HepG2 (cell line): ENCODE measurements around the gene ANKZF1. TPM values are rescaled to one million over a fixed set of nuclear protein-coding genes. Genes with fewer than 3 reads are reported as not detected.

Source experiments
- DNMT1 ChIP-seq: sonication (generic); formaldehyde crosslinking; IDR thresholded peaks from 2 replicates; pipeline ENCODE4 v1.5.1; 2020; ENCODE audit warnings: mild to moderate bottlenecking, missing genetic modification reagents
- ESRRA ChIP-seq: sonication (generic); formaldehyde crosslinking; IDR thresholded peaks from 2 replicates; pipeline ENCODE4 v1.5.1; 2020; ENCODE audit warnings: mild to moderate bottlenecking, low read depth, missing genetic modification reagents
- NFIB ChIP-seq: sonication (generic); formaldehyde crosslinking; IDR thresholded peaks from 2 replicates; pipeline ENCODE4 v1.9.0; 2021; ENCODE audit warnings: missing genetic modification reagents, mild to moderate bottlenecking, borderline replicate concordance
- THAP11 ChIP-seq: IDR thresholded peaks from 2 replicates; pipeline ENCODE4 v1.6.1; 2016; ENCODE audit warnings: missing biosample characterization, missing genetic modification reagents
- ZEB1 ChIP-seq: IDR thresholded peaks from 2 replicates; pipeline ENCODE4 v1.6.1; 2012; ENCODE audit warnings: mild to moderate bottlenecking, low read depth, inconsistent platforms; ENCODE audit not compliant: insufficient replicate concordance
- ZNF30 ChIP-seq: sonication (generic); formaldehyde crosslinking; IDR thresholded peaks from 2 replicates; pipeline ENCODE4 v1.5.0; 2020; ENCODE audit warnings: mild to moderate bottlenecking, missing genetic modification reagents
- ZNF354B ChIP-seq: sonication (generic); formaldehyde crosslinking; IDR thresholded peaks from 2 replicates; pipeline ENCODE4 v1.8.0; 2022; ENCODE audit warnings: mild to moderate bottlenecking, missing genetic modification reagents
- ZNF432 ChIP-seq: sonication (generic); formaldehyde crosslinking; IDR thresholded peaks from 2 replicates; pipeline ENCODE4 v1.5.0; 2020; ENCODE audit warnings: missing genetic modification reagents, mild to moderate bottlenecking, borderline replicate concordance
- ZNF446 ChIP-seq: sonication (generic); formaldehyde crosslinking; IDR thresholded peaks from 2 replicates; pipeline ENCODE4 v1.5.0; 2020; ENCODE audit warnings: mild to moderate bottlenecking, missing genetic modification reagents
- ZNF543 ChIP-seq: sonication (generic); formaldehyde crosslinking; IDR thresholded peaks from 2 replicates; pipeline ENCODE4 v1.4.0; 2020; ENCODE audit warnings: mild to moderate bottlenecking, missing genetic modification reagents
- ZSCAN21 ChIP-seq: sonication (generic); formaldehyde crosslinking; IDR thresholded peaks from 2 replicates; pipeline ENCODE4 v1.8.0; 2022; ENCODE audit warnings: mild to moderate bottlenecking, missing genetic modification reagents, moderate library complexity, borderline replicate concordance
- polyA plus RNA-seq, 8 experiments: library from polyadenylated mRNA; depleted of rRNA in 3 of 8; stranded (reverse) in 7 of 8; unstranded in 1 of 8; fragments of >200 nt; fragmentation: Illumina TruSeq in 4 of 8; extraction: Trizol in 4 of 8; gene quantifications; 2 replicates each; pipeline versions ENCODE4 v1.2.1 to v1.2.3, GENCODE V29; 2011 to 2016; ENCODE audit warnings: low read depth in 4 of 8, missing spikeins in 1 of 8, mixed read lengths in 1 of 8; ENCODE audit not compliant: insufficient read depth in 1 of 8
- total RNA-seq, 5 experiments: library from RNA; depleted of rRNA; stranded (reverse); fragments of >200 nt; fragmentation: Illumina TruSeq; extraction: Trizol; gene quantifications; 2 replicates each; pipeline ENCODE4 v1.2.3, GENCODE V29; 2016; ENCODE audit warnings: low read depth in 1 of 5
- TF ChIP-seq, protein P1 (sequence below): sonication (generic); formaldehyde crosslinking; IDR thresholded peaks from 2 replicates; pipeline ENCODE4 v1.5.0; 2020; ENCODE audit warnings: mild to moderate bottlenecking, missing genetic modification reagents
- TF ChIP-seq, protein P2 (sequence below): sonication (generic); formaldehyde crosslinking; IDR thresholded peaks from 2 replicates; pipeline ENCODE4 v1.4.0; 2020; ENCODE audit warnings: missing genetic modification reagents
- TF ChIP-seq, protein P3 (sequence below): IDR thresholded peaks from 2 replicates; pipeline ENCODE4 v1.6.1; 2016

Gene ANKZF1
- total and polyA plus RNA-seq, 2 of the 13 experiments (the other 11 are each of a cell fraction or from before 2014, with no cell fraction given), result 25.3 to 128 TPM

DNA sequence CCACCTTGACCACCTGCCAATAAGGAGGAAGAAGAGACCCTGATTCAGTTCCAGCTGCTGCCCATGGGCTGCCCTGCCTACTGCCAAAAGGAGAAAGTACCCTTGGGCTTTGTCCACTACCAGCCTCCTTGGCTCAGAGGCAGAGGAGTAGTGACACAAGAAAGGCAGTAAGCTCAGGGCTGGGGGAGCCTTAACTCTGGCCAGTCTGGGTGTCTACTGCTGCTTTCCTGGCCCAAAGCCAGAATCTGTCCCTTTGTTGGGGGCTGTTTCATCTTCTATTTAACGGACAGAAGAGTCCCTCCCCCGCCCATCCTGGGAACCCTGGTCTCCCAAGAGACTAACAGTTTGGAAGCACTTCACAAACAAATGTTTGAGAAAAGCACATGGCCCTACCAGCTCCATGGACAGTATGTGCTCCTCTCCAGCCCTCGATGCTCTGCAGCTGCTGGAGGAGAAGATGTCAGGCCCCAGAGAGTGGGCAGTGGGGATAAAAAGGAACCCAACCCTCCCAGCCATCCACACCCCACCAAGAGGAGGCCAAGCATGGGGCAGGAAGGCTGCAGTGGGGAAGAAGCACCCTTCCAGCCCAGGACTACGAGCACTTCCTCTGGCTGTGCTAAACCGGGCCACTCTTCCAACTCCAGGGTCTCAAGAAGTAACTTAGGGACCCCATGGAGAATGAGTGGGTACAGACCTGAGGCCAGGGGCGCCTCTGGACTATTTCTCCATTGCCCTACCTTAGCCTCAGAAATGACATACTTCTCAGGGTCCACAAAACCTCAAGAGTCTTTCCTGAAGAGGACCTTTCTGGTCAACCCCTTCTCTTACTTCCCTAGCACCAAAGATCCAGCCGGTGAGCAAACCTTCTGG is 1.3 kb upstream of the ANKZF1 start (continued):
- TF ChIP-seq, protein P1, sequence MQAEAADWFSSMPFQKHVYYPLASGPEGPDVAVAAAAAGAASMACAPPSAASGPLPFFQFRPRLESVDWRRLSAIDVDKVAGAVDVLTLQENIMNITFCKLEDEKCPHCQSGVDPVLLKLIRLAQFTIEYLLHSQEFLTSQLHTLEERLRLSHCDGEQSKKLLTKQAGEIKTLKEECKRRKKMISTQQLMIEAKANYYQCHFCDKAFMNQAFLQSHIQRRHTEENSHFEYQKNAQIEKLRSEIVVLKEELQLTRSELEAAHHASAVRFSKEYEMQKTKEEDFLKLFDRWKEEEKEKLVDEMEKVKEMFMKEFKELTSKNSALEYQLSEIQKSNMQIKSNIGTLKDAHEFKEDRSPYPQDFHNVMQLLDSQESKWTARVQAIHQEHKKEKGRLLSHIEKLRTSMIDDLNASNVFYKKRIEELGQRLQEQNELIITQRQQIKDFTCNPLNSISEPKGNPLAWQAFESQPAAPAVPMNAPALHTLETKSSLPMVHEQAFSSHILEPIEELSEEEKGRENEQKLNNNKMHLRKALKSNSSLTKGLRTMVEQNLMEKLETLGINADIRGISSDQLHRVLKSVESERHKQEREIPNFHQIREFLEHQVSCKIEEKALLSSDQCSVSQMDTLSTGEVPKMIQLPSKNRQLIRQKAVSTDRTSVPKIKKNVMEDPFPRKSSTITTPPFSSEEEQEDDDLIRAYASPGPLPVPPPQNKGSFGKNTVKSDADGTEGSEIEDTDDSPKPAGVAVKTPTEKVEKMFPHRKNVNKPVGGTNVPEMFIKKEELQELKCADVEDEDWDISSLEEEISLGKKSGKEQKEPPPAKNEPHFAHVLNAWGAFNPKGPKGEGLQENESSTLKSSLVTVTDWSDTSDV (CRISPR knock-in tag), result no peak
- TF ChIP-seq ZEB1, result no peak
- TF ChIP-seq ZNF432, result no peak
- TF ChIP-seq ZNF446, result no peak
- no peak for TF ChIP-seq ZNF30 (CRISPR knock-in tag)
- TF ChIP-seq, protein P2, sequence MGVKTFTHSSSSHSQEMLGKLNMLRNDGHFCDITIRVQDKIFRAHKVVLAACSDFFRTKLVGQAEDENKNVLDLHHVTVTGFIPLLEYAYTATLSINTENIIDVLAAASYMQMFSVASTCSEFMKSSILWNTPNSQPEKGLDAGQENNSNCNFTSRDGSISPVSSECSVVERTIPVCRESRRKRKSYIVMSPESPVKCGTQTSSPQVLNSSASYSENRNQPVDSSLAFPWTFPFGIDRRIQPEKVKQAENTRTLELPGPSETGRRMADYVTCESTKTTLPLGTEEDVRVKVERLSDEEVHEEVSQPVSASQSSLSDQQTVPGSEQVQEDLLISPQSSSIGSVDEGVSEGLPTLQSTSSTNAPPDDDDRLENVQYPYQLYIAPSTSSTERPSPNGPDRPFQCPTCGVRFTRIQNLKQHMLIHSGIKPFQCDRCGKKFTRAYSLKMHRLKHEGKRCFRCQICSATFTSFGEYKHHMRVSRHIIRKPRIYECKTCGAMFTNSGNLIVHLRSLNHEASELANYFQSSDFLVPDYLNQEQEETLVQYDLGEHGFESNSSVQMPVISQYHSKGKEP (CRISPR knock-in tag), result no peak
- TF ChIP-seq ESRRA (CRISPR knock-in tag), result no peak
- TF ChIP-seq ZSCAN21 (CRISPR knock-in tag), result no peak
- TF ChIP-seq NFIB (CRISPR knock-in tag), result peak; percentile 82; the same call in 1 of the 2 replicates
- no peak for TF ChIP-seq ZNF354B
- no peak for TF ChIP-seq ZNF543 (CRISPR knock-in tag)
- TF ChIP-seq, protein P3, sequence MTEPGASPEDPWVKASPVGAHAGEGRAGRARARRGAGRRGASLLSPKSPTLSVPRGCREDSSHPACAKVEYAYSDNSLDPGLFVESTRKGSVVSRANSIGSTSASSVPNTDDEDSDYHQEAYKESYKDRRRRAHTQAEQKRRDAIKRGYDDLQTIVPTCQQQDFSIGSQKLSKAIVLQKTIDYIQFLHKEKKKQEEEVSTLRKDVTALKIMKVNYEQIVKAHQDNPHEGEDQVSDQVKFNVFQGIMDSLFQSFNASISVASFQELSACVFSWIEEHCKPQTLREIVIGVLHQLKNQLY, result no peak
- TF ChIP-seq DNMT1 (CRISPR knock-in tag), result no peak
- no peak for TF ChIP-seq THAP11 (CRISPR knock-in tag)
- TF ChIP-seq, all 625 proteins: peak for 26
